Endothelial cell of umbilical vein (primary cell): ENCODE results near the gene ACVRL1.

Experiments used
- CTCF ChIP-seq, 2 donors: IDR thresholded peaks; 1 replicate in 1 of 2; 2 replicates in 1 of 2; pipeline ENCODE4 v1.5.1; 2011; ENCODE audit warnings: low read length in 2 of 2, mild to moderate bottlenecking in 2 of 2, moderate library complexity in 2 of 2, control low read depth in 1 of 2, inconsistent platforms in 1 of 2, low read depth in 1 of 2; ENCODE audit not compliant: insufficient read depth in 1 of 2; ENCODE audit errors: extremely low read depth in 1 of 2
- EZH2 ChIP-seq: IDR thresholded peaks from 2 replicates; pipeline ENCODE4 v1.6.1; 2012; ENCODE audit warnings: borderline replicate concordance, low read depth, mild to moderate bottlenecking, moderate library complexity, low read length, inconsistent platforms; ENCODE audit not compliant: severe bottlenecking
- FOS ChIP-seq: IDR thresholded peaks from 2 replicates; pipeline ENCODE4 v1.6.1; 2011; ENCODE audit warnings: mild to moderate bottlenecking, low read length, moderate library complexity, borderline replicate concordance; ENCODE audit not compliant: insufficient read depth
- GATA2 ChIP-seq: IDR thresholded peaks from 2 replicates; pipeline ENCODE4 v1.7.0; 2011; ENCODE audit warnings: low read depth, mild to moderate bottlenecking, moderate library complexity, mixed read lengths, low read length; ENCODE audit not compliant: insufficient read length, insufficient read depth
- JUN ChIP-seq: IDR thresholded peaks from 2 replicates; pipeline ENCODE4 v1.6.1; 2011; ENCODE audit warnings: borderline replicate concordance, low read depth; ENCODE audit not compliant: insufficient read length, insufficient read depth
- MAX ChIP-seq: IDR thresholded peaks from 2 replicates; pipeline ENCODE4 v1.6.1; 2011; ENCODE audit not compliant: insufficient read depth, insufficient read length
- MYC ChIP-seq: IDR thresholded peaks from one replicate; pipeline ENCODE4 v1.6.1; 2011; ENCODE audit warnings: mild to moderate bottlenecking, low read depth, low read length
- POLR2A ChIP-seq: IDR thresholded peaks from 2 replicates; pipeline ENCODE4 v1.6.1; 2012; ENCODE audit warnings: low read depth, mild to moderate bottlenecking, control low read depth, low read length
- POLR2AphosphoS5 ChIP-seq: IDR thresholded peaks from 2 replicates; pipeline ENCODE4 v1.6.1; 2012; ENCODE audit warnings: low read depth, mild to moderate bottlenecking, control low read depth, low read length, moderate library complexity; ENCODE audit not compliant: insufficient read depth

GRCh38 chr12:51865757-51866270 lies 41.5 kb upstream of the ACVRL1 start:
- TF ChIP-seq CTCF (IDR thresholded peaks at IDR 0.05; ENCODE audit: extremely low read depth in 1 of 2, insufficient read depth in 1 of 2, low read depth in 1 of 2, low read length in 2 of 2) (no peak), JUN (no peak), POLR2A (no peak), MYC (no peak), MAX (no peak), POLR2AphosphoS5 (no peak), EZH2 (no peak), FOS (no peak), GATA2 (no peak)
